ENCODE data around the gene DUSP16.

Gene DUSP16

DNA sequence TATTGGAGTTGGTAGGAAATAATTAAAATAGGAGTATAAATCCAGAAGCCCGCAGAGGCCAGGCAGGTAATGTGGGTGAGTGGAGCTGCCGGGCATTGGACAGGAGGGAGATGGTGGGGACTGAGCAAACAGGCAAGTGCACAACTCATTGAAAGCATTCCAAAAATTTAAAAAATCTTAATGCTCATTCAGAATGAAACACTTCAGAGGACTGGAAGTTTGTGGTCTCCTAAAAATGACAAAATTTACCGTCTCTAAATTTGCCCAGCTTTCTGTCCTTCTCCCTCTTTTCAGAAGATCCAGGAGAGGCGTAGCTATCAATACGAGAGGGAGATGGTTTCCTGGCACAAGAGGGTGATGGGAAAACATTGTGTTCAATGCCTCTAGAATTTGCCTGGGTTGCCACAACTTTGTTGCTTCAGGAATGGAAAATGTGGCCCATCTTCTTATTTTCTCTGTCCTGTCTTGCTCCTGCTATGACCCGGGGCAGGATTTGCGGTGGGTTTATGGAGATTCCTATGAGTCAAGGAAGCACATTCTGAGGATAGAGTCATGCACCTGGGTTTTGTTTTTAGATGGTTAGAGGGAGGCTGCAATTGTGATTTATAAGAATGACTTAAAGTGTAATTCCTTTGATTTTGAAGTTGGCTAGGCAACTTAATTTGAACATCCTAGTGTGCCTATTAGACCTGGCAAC is 133.6 kb downstream of the DUSP16 start:
- DNase-seq (ENCODE audit: low read depth in 1 of 2, low spot score in 1 of 2) = no peak
- no peak overlapping the region for H3K4me3 ChIP-seq (replicated peaks; ENCODE audit: insufficient read depth, low read length)
- no peak overlapping the region for H3K27ac ChIP-seq (replicated peaks)
- TF ChIP-seq, protein P1, sequence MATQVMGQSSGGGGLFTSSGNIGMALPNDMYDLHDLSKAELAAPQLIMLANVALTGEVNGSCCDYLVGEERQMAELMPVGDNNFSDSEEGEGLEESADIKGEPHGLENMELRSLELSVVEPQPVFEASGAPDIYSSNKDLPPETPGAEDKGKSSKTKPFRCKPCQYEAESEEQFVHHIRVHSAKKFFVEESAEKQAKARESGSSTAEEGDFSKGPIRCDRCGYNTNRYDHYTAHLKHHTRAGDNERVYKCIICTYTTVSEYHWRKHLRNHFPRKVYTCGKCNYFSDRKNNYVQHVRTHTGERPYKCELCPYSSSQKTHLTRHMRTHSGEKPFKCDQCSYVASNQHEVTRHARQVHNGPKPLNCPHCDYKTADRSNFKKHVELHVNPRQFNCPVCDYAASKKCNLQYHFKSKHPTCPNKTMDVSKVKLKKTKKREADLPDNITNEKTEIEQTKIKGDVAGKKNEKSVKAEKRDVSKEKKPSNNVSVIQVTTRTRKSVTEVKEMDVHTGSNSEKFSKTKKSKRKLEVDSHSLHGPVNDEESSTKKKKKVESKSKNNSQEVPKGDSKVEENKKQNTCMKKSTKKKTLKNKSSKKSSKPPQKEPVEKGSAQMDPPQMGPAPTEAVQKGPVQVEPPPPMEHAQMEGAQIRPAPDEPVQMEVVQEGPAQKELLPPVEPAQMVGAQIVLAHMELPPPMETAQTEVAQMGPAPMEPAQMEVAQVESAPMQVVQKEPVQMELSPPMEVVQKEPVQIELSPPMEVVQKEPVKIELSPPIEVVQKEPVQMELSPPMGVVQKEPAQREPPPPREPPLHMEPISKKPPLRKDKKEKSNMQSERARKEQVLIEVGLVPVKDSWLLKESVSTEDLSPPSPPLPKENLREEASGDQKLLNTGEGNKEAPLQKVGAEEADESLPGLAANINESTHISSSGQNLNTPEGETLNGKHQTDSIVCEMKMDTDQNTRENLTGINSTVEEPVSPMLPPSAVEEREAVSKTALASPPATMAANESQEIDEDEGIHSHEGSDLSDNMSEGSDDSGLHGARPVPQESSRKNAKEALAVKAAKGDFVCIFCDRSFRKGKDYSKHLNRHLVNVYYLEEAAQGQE (IDR thresholded peaks at IDR 0.05; ENCODE audit: insufficient replicate concordance, low read depth) = no peak
- TF ChIP-seq POLR2AphosphoS5 (IDR thresholded peaks at IDR 0.05; ENCODE audit: low read depth) = no peak
- TF ChIP-seq GABPA (IDR thresholded peaks at IDR 0.05; ENCODE audit: low read depth) = no peak
- TF ChIP-seq, protein P2, sequence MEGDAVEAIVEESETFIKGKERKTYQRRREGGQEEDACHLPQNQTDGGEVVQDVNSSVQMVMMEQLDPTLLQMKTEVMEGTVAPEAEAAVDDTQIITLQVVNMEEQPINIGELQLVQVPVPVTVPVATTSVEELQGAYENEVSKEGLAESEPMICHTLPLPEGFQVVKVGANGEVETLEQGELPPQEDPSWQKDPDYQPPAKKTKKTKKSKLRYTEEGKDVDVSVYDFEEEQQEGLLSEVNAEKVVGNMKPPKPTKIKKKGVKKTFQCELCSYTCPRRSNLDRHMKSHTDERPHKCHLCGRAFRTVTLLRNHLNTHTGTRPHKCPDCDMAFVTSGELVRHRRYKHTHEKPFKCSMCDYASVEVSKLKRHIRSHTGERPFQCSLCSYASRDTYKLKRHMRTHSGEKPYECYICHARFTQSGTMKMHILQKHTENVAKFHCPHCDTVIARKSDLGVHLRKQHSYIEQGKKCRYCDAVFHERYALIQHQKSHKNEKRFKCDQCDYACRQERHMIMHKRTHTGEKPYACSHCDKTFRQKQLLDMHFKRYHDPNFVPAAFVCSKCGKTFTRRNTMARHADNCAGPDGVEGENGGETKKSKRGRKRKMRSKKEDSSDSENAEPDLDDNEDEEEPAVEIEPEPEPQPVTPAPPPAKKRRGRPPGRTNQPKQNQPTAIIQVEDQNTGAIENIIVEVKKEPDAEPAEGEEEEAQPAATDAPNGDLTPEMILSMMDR (IDR thresholded peaks at IDR 0.05; ENCODE audit: insufficient read depth, low read length) = no peak
- TF ChIP-seq SPI1 (IDR thresholded peaks at IDR 0.05; ENCODE audit: borderline replicate concordance, low read depth) = no peak
- no peaks in the 10 kb centered on the region for H3K27me3 ChIP-seq (ENCODE audit: insufficient read depth, poor library complexity, severe bottlenecking)

DNA sequence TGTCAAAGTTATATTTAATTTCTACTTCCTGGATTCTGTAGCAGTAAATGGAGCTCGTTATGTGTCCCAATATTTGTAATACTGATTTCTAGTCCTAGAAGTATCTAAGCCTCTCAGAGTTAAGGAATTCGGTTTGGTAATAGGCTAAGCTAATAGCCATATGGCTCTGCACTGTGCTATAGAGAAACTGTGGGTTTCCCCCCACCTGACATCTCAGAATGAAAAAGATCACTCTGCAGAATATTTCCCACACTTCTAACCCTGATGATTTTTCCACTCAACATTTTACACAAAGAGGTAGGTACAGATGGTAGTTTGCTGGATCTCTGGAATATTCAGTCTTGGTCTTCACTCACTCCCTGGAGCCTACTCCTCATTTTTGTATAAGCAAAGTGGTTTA is 134.6 kb downstream of the DUSP16 start:
- DNase-seq (ENCODE audit: low read depth in 1 of 2, low spot score in 1 of 2) = no peak
- H3K27ac ChIP-seq (replicated peaks) = no peak overlapping the region
- H3K27me3 ChIP-seq (ENCODE audit: insufficient read depth, poor library complexity, severe bottlenecking) = no peaks in the 10 kb centered on the region
- TF ChIP-seq, protein P2 (IDR thresholded peaks at IDR 0.05; ENCODE audit: insufficient read depth, low read length) = no peak
- no peak for TF ChIP-seq GABPA (IDR thresholded peaks at IDR 0.05; ENCODE audit: low read depth)
- TF ChIP-seq SPI1 (IDR thresholded peaks at IDR 0.05; ENCODE audit: borderline replicate concordance, low read depth) = no peak
- TF ChIP-seq, protein P1 (IDR thresholded peaks at IDR 0.05; ENCODE audit: insufficient replicate concordance, low read depth) = no peak
- no peak for TF ChIP-seq POLR2AphosphoS5 (IDR thresholded peaks at IDR 0.05; ENCODE audit: low read depth)
- H3K4me3 ChIP-seq (replicated peaks; ENCODE audit: insufficient read depth, low read length) = no peak overlapping the region

DNA sequence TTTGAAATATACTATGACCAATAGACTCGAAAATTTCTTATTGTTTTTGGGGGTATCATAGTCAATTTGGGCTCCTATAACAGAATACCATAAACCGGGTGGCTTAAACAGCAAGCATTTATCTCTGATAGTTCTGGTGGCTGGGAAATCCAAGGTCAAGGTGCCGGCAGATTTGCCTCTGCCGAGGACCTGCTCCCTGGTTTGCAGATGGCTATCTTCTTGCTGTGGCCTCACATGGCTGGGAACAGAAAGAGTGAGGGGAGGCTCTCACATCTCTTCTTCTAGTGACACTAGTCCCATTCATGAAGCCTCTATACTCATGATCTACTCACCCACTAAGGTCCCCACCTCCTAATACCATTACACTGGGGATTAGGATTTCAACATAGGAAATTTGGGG is 135.1 kb downstream of the DUSP16 start:
- TF ChIP-seq GABPA (IDR thresholded peaks at IDR 0.05; ENCODE audit: low read depth) = no peak
- no peak for DNase-seq (ENCODE audit: low read depth in 1 of 2, low spot score in 1 of 2)
- Histone ChIP-seq H3K27ac (replicated peaks) (no peak overlapping the region), H3K4me3 (replicated peaks; ENCODE audit: insufficient read depth, low read length) (no peak overlapping the region), H3K27me3 (ENCODE audit: insufficient read depth, poor library complexity, severe bottlenecking) (no peaks in the 10 kb centered on the region)

DNA sequence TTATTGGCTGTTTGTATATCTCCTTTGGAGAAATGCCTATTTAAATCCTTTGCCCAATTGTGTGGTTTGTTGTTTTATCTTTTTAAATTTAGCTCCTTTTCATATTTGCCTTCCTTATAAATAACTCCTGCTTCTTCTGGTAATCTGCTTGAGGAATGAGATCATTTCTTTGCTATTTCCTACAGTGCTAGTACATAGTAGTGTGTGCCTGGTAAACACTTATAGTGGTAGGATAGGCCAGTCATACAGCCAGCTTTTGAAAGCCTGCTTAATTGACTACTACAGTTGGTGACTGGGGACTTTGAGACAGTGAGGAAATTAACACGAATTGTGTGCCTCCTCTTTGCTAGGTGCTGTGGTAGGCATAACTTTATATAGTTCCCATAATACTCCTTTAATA is 137.0 kb downstream of the DUSP16 start:
- H3K27me3 ChIP-seq (ENCODE audit: insufficient read depth, poor library complexity, severe bottlenecking) = no peaks in the 10 kb centered on the region
- no peak overlapping the region for H3K27ac ChIP-seq (replicated peaks)
- H3K4me3 ChIP-seq (replicated peaks; ENCODE audit: insufficient read depth, low read length) = no peak overlapping the region
- no peak for DNase-seq (ENCODE audit: low read depth in 1 of 2, low spot score in 1 of 2)
- no peak for TF ChIP-seq SPI1 (IDR thresholded peaks at IDR 0.05; ENCODE audit: borderline replicate concordance, low read depth)
- no peak for TF ChIP-seq GABPA (IDR thresholded peaks at IDR 0.05; ENCODE audit: low read depth)
- TF ChIP-seq, protein P2 (IDR thresholded peaks at IDR 0.05; ENCODE audit: insufficient read depth, low read length) = no peak
- TF ChIP-seq, protein P1 (IDR thresholded peaks at IDR 0.05; ENCODE audit: insufficient replicate concordance, low read depth) = no peak
- no peak for TF ChIP-seq POLR2AphosphoS5 (IDR thresholded peaks at IDR 0.05; ENCODE audit: low read depth)
